Astrocyte (in vitro differentiated cells and primary cell): ENCODE data around the gene PM20D2. TPM values are rescaled to one million over a fixed set of nuclear protein-coding genes. Genes with fewer than 3 reads are reported as not detected.

Source experiments
- DNase-seq: peaks from one replicate; pipeline ENCODE4 v3.0.0-alpha.2; 2010; ENCODE audit warnings: low read depth
- FAIRE-seq: peaks from 2 replicates; lab custom pipeline; 2011; peaks lifted over from hg19 to GRCh38; lab: Jason Lieb, UNC
- H2AFZ ChIP-seq: 2 replicates; pipeline ENCODE4 v1.6.0; 2012; ENCODE audit warnings: low read depth, low read length, inconsistent platforms
- H3K27ac ChIP-seq: 2 replicates; pipeline ENCODE4 v1.5.1; 2011; ENCODE audit warnings: low read depth, low read length, inconsistent platforms
- H3K27me3 ChIP-seq: 2 replicates; pipeline ENCODE4 v1.6.0; 2011; ENCODE audit warnings: low read length, inconsistent platforms; ENCODE audit not compliant: insufficient read depth
- H3K36me3 ChIP-seq: 2 replicates; pipeline ENCODE4 v1.5.1; 2011; ENCODE audit warnings: low read length, inconsistent platforms; ENCODE audit not compliant: insufficient read depth
- H3K4me1 ChIP-seq: 2 replicates; pipeline ENCODE4 v1.5.1; 2011; ENCODE audit warnings: low read length, inconsistent platforms; ENCODE audit not compliant: insufficient read depth
- H3K4me2 ChIP-seq: 2 replicates; pipeline ENCODE4 v1.6.0; 2012; ENCODE audit warnings: low read length, inconsistent platforms
- H3K4me3 ChIP-seq: 2 replicates; pipeline ENCODE4 v1.5.1; 2011; ENCODE audit warnings: low read depth, mild to moderate bottlenecking, low read length, inconsistent platforms; ENCODE audit not compliant: insufficient read depth
- H3K79me2 ChIP-seq: 2 replicates; pipeline ENCODE4 v1.6.0; 2012; ENCODE audit warnings: mild to moderate bottlenecking, low read length, inconsistent platforms; ENCODE audit not compliant: insufficient read depth
- H3K9ac ChIP-seq: 2 replicates; pipeline ENCODE4 v1.6.0; 2012; ENCODE audit warnings: mild to moderate bottlenecking, low read length, inconsistent platforms
- H3K9me3 ChIP-seq: 2 replicates; pipeline ENCODE4 v1.5.1; 2012; ENCODE audit warnings: low read depth, mild to moderate bottlenecking, low read length, inconsistent platforms; ENCODE audit not compliant: insufficient read depth
- H4K20me1 ChIP-seq: 2 replicates; pipeline ENCODE4 v1.6.0; 2012; ENCODE audit warnings: low read length, inconsistent platforms; ENCODE audit not compliant: insufficient read depth
- H3K27ac Mint-ChIP-seq: one replicate; pipeline ENCODE4 v1.8.0; 2021; ENCODE audit warnings: mild to moderate bottlenecking, mixed read lengths; ENCODE audit not compliant: unreplicated experiment
- H3K27me3 Mint-ChIP-seq: one replicate; pipeline ENCODE4 v1.8.0; 2021; ENCODE audit warnings: low read depth, mixed read lengths; ENCODE audit not compliant: unreplicated experiment
- H3K36me3 Mint-ChIP-seq: one replicate; pipeline ENCODE4 v1.8.0; 2021; ENCODE audit warnings: low read depth, mixed read lengths; ENCODE audit not compliant: unreplicated experiment
- H3K4me1 Mint-ChIP-seq: one replicate; pipeline ENCODE4 v1.8.0; 2021; ENCODE audit warnings: low read depth, mixed read lengths; ENCODE audit not compliant: unreplicated experiment
- H3K4me3 Mint-ChIP-seq: one replicate; pipeline ENCODE4 v1.8.0; 2021; ENCODE audit warnings: mild to moderate bottlenecking, moderate library complexity, mixed read lengths; ENCODE audit not compliant: unreplicated experiment
- H3K9me3 Mint-ChIP-seq: one replicate; pipeline ENCODE4 v1.8.0; 2021; ENCODE audit warnings: mild to moderate bottlenecking, mixed read lengths; ENCODE audit not compliant: unreplicated experiment
- EZH2 ChIP-seq: IDR thresholded peaks from 2 replicates; pipeline ENCODE4 v1.6.1; 2012; ENCODE audit warnings: mild to moderate bottlenecking, low read length, inconsistent platforms; ENCODE audit not compliant: insufficient read depth
- total RNA-seq: library from RNA; stranded (reverse); gene quantifications from 2 replicates; pipeline ENCODE4 v1.2.1, GENCODE V29; 2021
- TF ChIP-seq, protein P1 (sequence below): IDR thresholded peaks from 2 replicates; pipeline ENCODE4 v1.5.1; 2011; ENCODE audit warnings: low read depth, mild to moderate bottlenecking, inconsistent platforms, low read length, moderate library complexity; ENCODE audit not compliant: insufficient read depth

Gene PM20D2
- total RNA-seq, 1 donor from 2014 or later: 10.4 TPM

DNA sequence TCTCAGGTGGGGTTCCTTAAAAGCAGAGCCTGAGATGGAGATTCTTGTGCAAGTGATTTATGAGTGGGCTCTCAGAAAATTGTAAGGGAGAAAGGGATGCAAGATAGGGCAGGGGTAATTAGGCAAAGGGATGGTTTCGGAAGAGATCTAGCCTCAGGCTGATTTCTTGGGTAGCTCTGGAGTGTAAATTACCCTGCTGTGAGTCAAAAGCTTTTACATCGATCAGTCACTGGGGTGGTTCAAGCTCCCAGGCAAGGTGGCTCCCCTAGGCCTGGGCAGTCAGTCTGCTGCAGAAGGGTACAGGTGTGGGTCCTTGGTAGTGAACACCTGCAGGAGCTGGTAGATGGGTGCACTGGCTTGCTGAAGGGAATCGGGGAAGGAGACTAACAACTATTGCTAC lies 11.1 kb upstream of the PM20D2 start:
- Mint-ChIP-seq H3K4me3 (no peak overlapping the region), H3K9me3 (no peaks in the 10 kb centered on the region), H3K4me1 (peaks cover 7% of the 10 kb centered on the region), H3K27me3 (peaks cover 3% of the 10 kb centered on the region), H3K27ac (no peak overlapping the region), H3K36me3 (no peaks in the 10 kb centered on the region)
- Histone ChIP-seq H3K9me3 (no peaks in the 10 kb centered on the region), H3K4me3 (no peak overlapping the region), H3K27me3 (peaks cover 3% of the 10 kb centered on the region), H4K20me1 (no peaks in the 10 kb centered on the region), H3K36me3 (no peaks in the 10 kb centered on the region), H3K4me1 (peaks cover 3% of the 10 kb centered on the region), H3K4me2 (no peak overlapping the region), H3K27ac (no peak overlapping the region), H3K9ac (no peak overlapping the region), H2AFZ (no peak overlapping the region), H3K79me2 (no peaks in the 10 kb centered on the region)
- no peak for FAIRE-seq
- TF ChIP-seq, protein P1, sequence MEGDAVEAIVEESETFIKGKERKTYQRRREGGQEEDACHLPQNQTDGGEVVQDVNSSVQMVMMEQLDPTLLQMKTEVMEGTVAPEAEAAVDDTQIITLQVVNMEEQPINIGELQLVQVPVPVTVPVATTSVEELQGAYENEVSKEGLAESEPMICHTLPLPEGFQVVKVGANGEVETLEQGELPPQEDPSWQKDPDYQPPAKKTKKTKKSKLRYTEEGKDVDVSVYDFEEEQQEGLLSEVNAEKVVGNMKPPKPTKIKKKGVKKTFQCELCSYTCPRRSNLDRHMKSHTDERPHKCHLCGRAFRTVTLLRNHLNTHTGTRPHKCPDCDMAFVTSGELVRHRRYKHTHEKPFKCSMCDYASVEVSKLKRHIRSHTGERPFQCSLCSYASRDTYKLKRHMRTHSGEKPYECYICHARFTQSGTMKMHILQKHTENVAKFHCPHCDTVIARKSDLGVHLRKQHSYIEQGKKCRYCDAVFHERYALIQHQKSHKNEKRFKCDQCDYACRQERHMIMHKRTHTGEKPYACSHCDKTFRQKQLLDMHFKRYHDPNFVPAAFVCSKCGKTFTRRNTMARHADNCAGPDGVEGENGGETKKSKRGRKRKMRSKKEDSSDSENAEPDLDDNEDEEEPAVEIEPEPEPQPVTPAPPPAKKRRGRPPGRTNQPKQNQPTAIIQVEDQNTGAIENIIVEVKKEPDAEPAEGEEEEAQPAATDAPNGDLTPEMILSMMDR: no peak
- no peak for TF ChIP-seq EZH2
- DNase-seq: no peak

DNA sequence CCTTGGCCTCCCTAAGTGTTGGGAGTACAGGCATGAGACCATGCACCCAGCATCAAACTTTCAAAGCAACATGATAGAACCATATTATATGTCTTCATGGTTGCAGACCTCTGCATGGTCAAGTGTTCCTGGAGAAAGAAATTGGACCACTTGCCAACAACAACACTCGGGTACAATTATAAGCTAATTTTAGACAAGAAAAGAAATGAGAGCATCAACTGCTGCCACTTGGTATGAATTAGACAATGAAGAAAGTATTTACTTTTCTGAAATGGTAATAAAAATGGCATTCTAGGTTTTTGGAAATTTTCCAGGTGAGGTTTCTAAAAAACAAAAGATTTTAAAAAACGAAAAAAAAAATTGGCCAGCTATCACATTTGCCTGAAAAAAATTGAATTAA lies 7.7 kb upstream of the PM20D2 start:
- Histone ChIP-seq H4K20me1 (no peaks in the 10 kb centered on the region), H3K79me2 (no peaks in the 10 kb centered on the region), H2AFZ (no peak overlapping the region), H3K4me3 (no peak overlapping the region), H3K9ac (no peak overlapping the region), H3K27ac (no peak overlapping the region), H3K36me3 (no peaks in the 10 kb centered on the region), H3K4me2 (no peak overlapping the region), H3K27me3 (peaks cover 3% of the 10 kb centered on the region), H3K9me3 (no peaks in the 10 kb centered on the region), H3K4me1 (peaks cover 3% of the 10 kb centered on the region)
- DNase-seq (no peak), FAIRE-seq (no peak)
- Mint-ChIP-seq H3K9me3 (no peaks in the 10 kb centered on the region), H3K27me3 (peaks cover 3% of the 10 kb centered on the region), H3K27ac (no peak overlapping the region), H3K4me1 (peaks cover 18% of the 10 kb centered on the region), H3K36me3 (no peaks in the 10 kb centered on the region), H3K4me3 (no peak overlapping the region)
- TF ChIP-seq, protein P1: no peak
- TF ChIP-seq EZH2: no peak

DNA sequence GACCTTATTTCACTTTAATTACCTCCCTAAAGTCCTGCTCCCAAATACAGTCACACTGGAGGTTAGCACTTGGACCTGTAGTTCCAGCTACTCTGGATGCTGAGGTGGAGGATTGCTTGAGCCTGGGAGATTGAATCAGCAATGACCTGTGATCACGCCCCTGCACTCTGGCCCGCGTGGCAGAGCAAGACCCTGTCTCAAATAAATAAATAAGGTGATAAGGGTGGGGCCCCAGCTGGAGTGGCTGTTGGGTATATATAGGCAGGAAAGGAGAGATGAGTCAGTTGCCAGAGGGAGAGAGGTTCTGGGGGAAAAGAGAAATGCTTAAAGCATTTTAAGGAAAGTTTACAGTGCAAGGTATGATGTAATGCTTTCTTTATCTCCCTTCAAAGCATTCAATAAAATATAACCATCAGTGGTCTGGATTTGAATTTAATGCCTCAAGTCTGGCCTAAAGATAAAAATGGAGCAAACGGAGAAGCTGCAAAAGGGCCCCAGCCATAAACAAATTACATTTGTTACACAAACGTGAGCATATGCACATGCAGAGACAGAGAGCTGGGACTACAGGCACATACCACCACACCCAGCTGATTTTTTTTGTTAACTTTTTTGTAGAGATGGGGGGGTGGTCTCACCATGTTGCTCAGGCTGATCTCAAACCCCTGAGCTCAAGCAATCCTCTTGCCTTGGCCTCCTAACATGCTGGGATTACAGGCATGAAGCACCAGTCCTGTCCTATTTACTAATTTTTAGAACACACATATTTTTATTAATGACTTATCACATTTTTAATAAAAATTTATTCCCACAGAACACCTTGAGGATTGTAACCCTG lies 6.1 kb upstream of the PM20D2 start:
- H3K4me2 ChIP-seq: peak overlapping the region; percentile 34
- Mint-ChIP-seq H3K27me3 (peaks cover 8% of the 10 kb centered on the region), H3K9me3 (no peaks in the 10 kb centered on the region), H3K4me1 (peaks cover 18% of the 10 kb centered on the region), H3K36me3 (no peaks in the 10 kb centered on the region), H3K4me3 (no peak overlapping the region), H3K27ac (peak overlapping the region; percentile 48)
- FAIRE-seq (no peak), DNase-seq (no peak)
- no peak overlapping the region for H2AFZ ChIP-seq
- no peaks in the 10 kb centered on the region for H3K79me2 ChIP-seq
- H3K4me3 ChIP-seq: no peak overlapping the region
- no peaks in the 10 kb centered on the region for H3K36me3 ChIP-seq
- TF ChIP-seq, protein P1: no peak
- no peak for TF ChIP-seq EZH2
- H3K9ac ChIP-seq: no peak overlapping the region
- H3K27ac ChIP-seq: no peak overlapping the region
- peaks cover 2% of the 10 kb centered on the region for H3K27me3 ChIP-seq
- peaks cover 3% of the 10 kb centered on the region for H3K4me1 ChIP-seq
- no peaks in the 10 kb centered on the region for H4K20me1 ChIP-seq
- no peaks in the 10 kb centered on the region for H3K9me3 ChIP-seq
